Astrocyte (in vitro differentiated cells and primary cell): ENCODE results near the gene FASTKD2. TPM values are rescaled to one million over a fixed set of nuclear protein-coding genes. Genes with fewer than 3 reads are reported as not detected.

Source experiments
- DNase-seq: peaks from one replicate; pipeline ENCODE4 v3.0.0-alpha.2; 2010; ENCODE audit warnings: low read depth
- FAIRE-seq: peaks from 2 replicates; lab custom pipeline; 2011; peaks lifted over from hg19 to GRCh38; lab: Jason Lieb, UNC
- H2AFZ ChIP-seq: 2 replicates; pipeline ENCODE4 v1.6.0; 2012; ENCODE audit warnings: low read depth, low read length, inconsistent platforms
- H3K27ac ChIP-seq: 2 replicates; pipeline ENCODE4 v1.5.1; 2011; ENCODE audit warnings: low read depth, low read length, inconsistent platforms
- H3K27me3 ChIP-seq: 2 replicates; pipeline ENCODE4 v1.6.0; 2011; ENCODE audit warnings: low read length, inconsistent platforms; ENCODE audit not compliant: insufficient read depth
- H3K36me3 ChIP-seq: 2 replicates; pipeline ENCODE4 v1.5.1; 2011; ENCODE audit warnings: low read length, inconsistent platforms; ENCODE audit not compliant: insufficient read depth
- H3K4me1 ChIP-seq: 2 replicates; pipeline ENCODE4 v1.5.1; 2011; ENCODE audit warnings: low read length, inconsistent platforms; ENCODE audit not compliant: insufficient read depth
- H3K4me2 ChIP-seq: 2 replicates; pipeline ENCODE4 v1.6.0; 2012; ENCODE audit warnings: low read length, inconsistent platforms
- H3K4me3 ChIP-seq: 2 replicates; pipeline ENCODE4 v1.5.1; 2011; ENCODE audit warnings: low read depth, mild to moderate bottlenecking, low read length, inconsistent platforms; ENCODE audit not compliant: insufficient read depth
- H3K79me2 ChIP-seq: 2 replicates; pipeline ENCODE4 v1.6.0; 2012; ENCODE audit warnings: mild to moderate bottlenecking, low read length, inconsistent platforms; ENCODE audit not compliant: insufficient read depth
- H3K9ac ChIP-seq: 2 replicates; pipeline ENCODE4 v1.6.0; 2012; ENCODE audit warnings: mild to moderate bottlenecking, low read length, inconsistent platforms
- H3K9me3 ChIP-seq: 2 replicates; pipeline ENCODE4 v1.5.1; 2012; ENCODE audit warnings: low read depth, mild to moderate bottlenecking, low read length, inconsistent platforms; ENCODE audit not compliant: insufficient read depth
- H4K20me1 ChIP-seq: 2 replicates; pipeline ENCODE4 v1.6.0; 2012; ENCODE audit warnings: low read length, inconsistent platforms; ENCODE audit not compliant: insufficient read depth
- H3K27ac Mint-ChIP-seq: one replicate; pipeline ENCODE4 v1.8.0; 2021; ENCODE audit warnings: mild to moderate bottlenecking, mixed read lengths; ENCODE audit not compliant: unreplicated experiment
- H3K27me3 Mint-ChIP-seq: one replicate; pipeline ENCODE4 v1.8.0; 2021; ENCODE audit warnings: low read depth, mixed read lengths; ENCODE audit not compliant: unreplicated experiment
- H3K36me3 Mint-ChIP-seq: one replicate; pipeline ENCODE4 v1.8.0; 2021; ENCODE audit warnings: low read depth, mixed read lengths; ENCODE audit not compliant: unreplicated experiment
- H3K4me1 Mint-ChIP-seq: one replicate; pipeline ENCODE4 v1.8.0; 2021; ENCODE audit warnings: low read depth, mixed read lengths; ENCODE audit not compliant: unreplicated experiment
- H3K4me3 Mint-ChIP-seq: one replicate; pipeline ENCODE4 v1.8.0; 2021; ENCODE audit warnings: mild to moderate bottlenecking, moderate library complexity, mixed read lengths; ENCODE audit not compliant: unreplicated experiment
- H3K9me3 Mint-ChIP-seq: one replicate; pipeline ENCODE4 v1.8.0; 2021; ENCODE audit warnings: mild to moderate bottlenecking, mixed read lengths; ENCODE audit not compliant: unreplicated experiment
- EZH2 ChIP-seq: IDR thresholded peaks from 2 replicates; pipeline ENCODE4 v1.6.1; 2012; ENCODE audit warnings: mild to moderate bottlenecking, low read length, inconsistent platforms; ENCODE audit not compliant: insufficient read depth
- total RNA-seq: library from RNA; stranded (reverse); gene quantifications from 2 replicates; pipeline ENCODE4 v1.2.1, GENCODE V29; 2021
- TF ChIP-seq, protein P1 (sequence below): IDR thresholded peaks from 2 replicates; pipeline ENCODE4 v1.5.1; 2011; ENCODE audit warnings: low read depth, mild to moderate bottlenecking, inconsistent platforms, low read length, moderate library complexity; ENCODE audit not compliant: insufficient read depth

Gene FASTKD2
- total RNA-seq, 1 donor from 2014 or later: 21.7 TPM

DNA sequence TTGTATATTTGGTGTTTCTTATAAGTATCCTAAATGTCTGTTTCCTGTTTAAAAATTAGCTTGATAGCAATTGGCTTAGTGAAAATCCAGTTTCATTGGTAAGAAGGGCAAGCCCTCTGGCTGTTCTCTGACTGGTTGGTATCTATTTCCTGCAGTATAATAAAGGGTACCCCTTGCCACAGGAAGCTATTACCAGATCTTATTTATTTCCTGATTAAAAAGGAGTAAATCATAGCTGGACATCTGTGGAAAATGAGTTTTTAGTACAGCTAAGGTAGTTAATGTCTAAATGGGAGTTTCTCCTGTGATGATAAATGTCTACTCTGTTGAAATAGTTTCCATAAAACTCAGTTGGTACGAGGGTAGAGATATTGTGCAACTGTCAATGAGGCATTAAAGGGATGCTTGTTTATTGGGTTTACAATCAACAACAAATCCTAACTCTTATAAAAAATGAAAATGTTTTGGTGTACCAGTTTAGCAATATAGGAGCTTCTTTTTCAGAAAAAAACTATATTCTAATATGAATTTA lies 58.7 kb downstream of the FASTKD2 start:
- Histone ChIP-seq H3K9me3 (no peaks in the 10 kb centered on the region), H3K36me3 (no peaks in the 10 kb centered on the region), H3K4me3 (no peak overlapping the region), H3K27me3 (no peaks in the 10 kb centered on the region), H3K4me2 (no peak overlapping the region), H4K20me1 (no peaks in the 10 kb centered on the region), H3K4me1 (no peaks in the 10 kb centered on the region), H2AFZ (no peak overlapping the region), H3K27ac (no peak overlapping the region), H3K79me2 (no peaks in the 10 kb centered on the region), H3K9ac (no peak overlapping the region)
- TF ChIP-seq EZH2: no peak
- TF ChIP-seq, protein P1, sequence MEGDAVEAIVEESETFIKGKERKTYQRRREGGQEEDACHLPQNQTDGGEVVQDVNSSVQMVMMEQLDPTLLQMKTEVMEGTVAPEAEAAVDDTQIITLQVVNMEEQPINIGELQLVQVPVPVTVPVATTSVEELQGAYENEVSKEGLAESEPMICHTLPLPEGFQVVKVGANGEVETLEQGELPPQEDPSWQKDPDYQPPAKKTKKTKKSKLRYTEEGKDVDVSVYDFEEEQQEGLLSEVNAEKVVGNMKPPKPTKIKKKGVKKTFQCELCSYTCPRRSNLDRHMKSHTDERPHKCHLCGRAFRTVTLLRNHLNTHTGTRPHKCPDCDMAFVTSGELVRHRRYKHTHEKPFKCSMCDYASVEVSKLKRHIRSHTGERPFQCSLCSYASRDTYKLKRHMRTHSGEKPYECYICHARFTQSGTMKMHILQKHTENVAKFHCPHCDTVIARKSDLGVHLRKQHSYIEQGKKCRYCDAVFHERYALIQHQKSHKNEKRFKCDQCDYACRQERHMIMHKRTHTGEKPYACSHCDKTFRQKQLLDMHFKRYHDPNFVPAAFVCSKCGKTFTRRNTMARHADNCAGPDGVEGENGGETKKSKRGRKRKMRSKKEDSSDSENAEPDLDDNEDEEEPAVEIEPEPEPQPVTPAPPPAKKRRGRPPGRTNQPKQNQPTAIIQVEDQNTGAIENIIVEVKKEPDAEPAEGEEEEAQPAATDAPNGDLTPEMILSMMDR: no peak
- Mint-ChIP-seq H3K4me1 (no peaks in the 10 kb centered on the region), H3K9me3 (peaks cover 2% of the 10 kb centered on the region), H3K27me3 (no peaks in the 10 kb centered on the region), H3K36me3 (no peaks in the 10 kb centered on the region), H3K4me3 (no peak overlapping the region), H3K27ac (no peak overlapping the region)
- FAIRE-seq (no peak), DNase-seq (no peak)

DNA sequence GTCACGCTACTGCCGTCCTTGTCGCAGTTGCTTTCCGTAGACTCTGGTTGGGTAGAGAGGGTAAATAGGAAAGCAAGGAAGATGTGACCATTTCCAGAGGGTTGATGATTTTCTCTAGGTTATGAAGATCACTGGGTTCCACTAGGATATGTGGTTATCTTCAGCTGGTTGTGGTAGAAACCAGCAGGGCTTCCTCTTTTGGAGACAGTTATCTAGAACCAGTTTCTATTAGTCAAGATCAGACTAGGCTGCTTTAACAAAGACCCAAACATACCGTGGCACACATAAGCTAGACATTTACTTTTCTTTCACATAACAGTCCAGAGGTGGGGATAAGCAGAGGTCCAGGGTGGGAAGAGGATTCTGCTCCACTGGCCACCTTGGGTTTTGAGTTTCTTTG lies 59.6 kb downstream of the FASTKD2 start:
- Mint-ChIP-seq H3K4me1 (no peaks in the 10 kb centered on the region), H3K4me3 (no peak overlapping the region), H3K36me3 (peaks cover 1% of the 10 kb centered on the region), H3K27me3 (no peaks in the 10 kb centered on the region), H3K9me3 (peaks cover 2% of the 10 kb centered on the region), H3K27ac (no peak overlapping the region)
- Histone ChIP-seq H2AFZ (no peak overlapping the region), H3K36me3 (no peaks in the 10 kb centered on the region), H3K27ac (no peak overlapping the region), H3K9ac (no peak overlapping the region), H3K27me3 (no peaks in the 10 kb centered on the region), H3K4me1 (no peaks in the 10 kb centered on the region), H3K4me3 (no peak overlapping the region), H3K79me2 (no peaks in the 10 kb centered on the region), H4K20me1 (no peaks in the 10 kb centered on the region), H3K4me2 (no peak overlapping the region), H3K9me3 (no peaks in the 10 kb centered on the region)
- DNase-seq (no peak), FAIRE-seq (no peak)
- TF ChIP-seq EZH2: no peak
- TF ChIP-seq, protein P1: no peak

DNA sequence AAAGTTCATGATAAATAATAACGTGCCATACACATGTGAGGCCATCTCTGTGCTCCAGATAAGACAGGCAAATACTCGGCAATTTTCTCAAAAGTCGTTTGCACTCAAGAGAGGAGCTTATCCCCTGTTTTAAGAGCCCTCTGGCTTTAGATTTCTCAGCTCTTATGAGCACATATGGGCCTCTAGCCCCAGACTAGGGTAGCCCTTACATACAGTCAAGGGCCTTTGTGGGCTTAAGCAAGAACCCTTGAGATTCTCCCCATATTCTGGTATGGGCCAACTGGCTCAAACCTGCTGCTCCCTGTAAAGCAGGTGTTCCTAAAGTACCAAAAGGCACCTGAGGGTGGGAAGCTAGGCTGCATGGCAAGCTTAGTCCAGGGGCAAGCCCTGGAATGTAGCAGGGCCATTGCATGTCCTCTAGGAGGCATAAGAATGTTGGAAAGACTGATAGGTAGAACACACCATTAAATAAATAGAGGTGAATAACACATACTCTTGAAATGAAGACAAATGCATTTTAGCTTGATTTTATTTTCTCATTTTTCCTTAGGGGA lies 66.1 kb downstream of the FASTKD2 start:
- DNase-seq (no peak), FAIRE-seq (no peak)
- H3K27me3 Mint-ChIP-seq: no peaks in the 10 kb centered on the region
- TF ChIP-seq, protein P1: no peak
- TF ChIP-seq EZH2: no peak
- H2AFZ ChIP-seq: no peak overlapping the region
- no peak overlapping the region for H3K27ac ChIP-seq
- peaks cover 5% of the 10 kb centered on the region for H3K36me3 Mint-ChIP-seq
- H3K9ac ChIP-seq: no peak overlapping the region
- no peak overlapping the region for H3K4me2 ChIP-seq
- no peak overlapping the region for H3K27ac Mint-ChIP-seq
- H3K79me2 ChIP-seq: no peaks in the 10 kb centered on the region
- no peaks in the 10 kb centered on the region for H3K4me1 Mint-ChIP-seq
- no peaks in the 10 kb centered on the region for H4K20me1 ChIP-seq
- H3K4me1 ChIP-seq: no peaks in the 10 kb centered on the region
- peaks cover 3% of the 10 kb centered on the region for H3K9me3 ChIP-seq
- H3K9me3 Mint-ChIP-seq: peaks cover 7% of the 10 kb centered on the region
- no peak overlapping the region for H3K4me3 ChIP-seq
- H3K4me3 Mint-ChIP-seq: no peak overlapping the region
- H3K27me3 ChIP-seq: no peaks in the 10 kb centered on the region
- H3K36me3 ChIP-seq: no peaks in the 10 kb centered on the region
